HG03064 (cell line): ENCODE results near the gene SPTY2D1.

Experiments
- ATAC-seq: cut with Tn5 transposase; IDR thresholded peaks from one replicate; pipeline ENCODE4 v1.9.1; 2021; ENCODE audit warnings: low read depth; ENCODE audit not compliant: unreplicated experiment

SPTY2D1 gene

DNA sequence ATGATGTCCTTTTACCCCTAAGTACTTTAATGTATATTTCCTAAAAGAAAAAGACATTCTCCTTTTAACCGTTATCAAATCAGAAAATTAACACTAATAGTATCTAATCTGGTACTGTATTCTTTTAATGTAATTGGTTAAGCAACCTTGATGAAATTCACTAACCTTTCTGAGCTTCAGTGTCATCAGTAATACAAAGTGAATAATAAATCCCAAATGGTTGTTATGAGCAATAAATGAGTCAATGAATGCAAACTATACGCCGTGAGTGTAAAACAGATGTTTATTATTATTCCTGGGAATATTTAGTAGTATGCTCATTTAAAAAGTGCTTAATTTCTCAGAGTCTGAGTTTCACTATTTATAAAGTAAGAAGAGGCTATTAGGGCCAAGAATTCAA is 67.1 kb downstream of the SPTY2D1 start:
- no peak for ATAC-seq

GRCh38 chr11:18566406-18566805 is 67.7 kb downstream of the SPTY2D1 start:
- no peak for ATAC-seq

DNA sequence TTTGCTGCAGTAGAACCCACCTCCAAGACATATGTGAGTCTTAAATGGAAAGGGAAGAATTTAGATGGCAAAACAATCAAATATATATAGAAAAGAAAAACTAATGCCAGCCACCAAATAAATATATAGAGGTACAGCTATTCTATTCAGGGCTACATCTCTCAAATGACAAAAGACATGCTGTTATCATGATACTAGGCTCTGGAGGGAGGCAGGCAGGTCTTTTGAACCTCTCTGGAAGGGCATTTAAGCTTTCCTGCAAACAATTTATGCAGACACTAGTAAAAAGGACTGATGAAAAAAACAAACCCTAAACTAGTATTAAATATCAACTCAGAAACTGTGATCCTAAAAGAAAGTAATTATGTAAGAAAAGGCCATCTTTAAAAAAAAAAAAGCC is 70.0 kb downstream of the SPTY2D1 start:
- no peak for ATAC-seq

DNA sequence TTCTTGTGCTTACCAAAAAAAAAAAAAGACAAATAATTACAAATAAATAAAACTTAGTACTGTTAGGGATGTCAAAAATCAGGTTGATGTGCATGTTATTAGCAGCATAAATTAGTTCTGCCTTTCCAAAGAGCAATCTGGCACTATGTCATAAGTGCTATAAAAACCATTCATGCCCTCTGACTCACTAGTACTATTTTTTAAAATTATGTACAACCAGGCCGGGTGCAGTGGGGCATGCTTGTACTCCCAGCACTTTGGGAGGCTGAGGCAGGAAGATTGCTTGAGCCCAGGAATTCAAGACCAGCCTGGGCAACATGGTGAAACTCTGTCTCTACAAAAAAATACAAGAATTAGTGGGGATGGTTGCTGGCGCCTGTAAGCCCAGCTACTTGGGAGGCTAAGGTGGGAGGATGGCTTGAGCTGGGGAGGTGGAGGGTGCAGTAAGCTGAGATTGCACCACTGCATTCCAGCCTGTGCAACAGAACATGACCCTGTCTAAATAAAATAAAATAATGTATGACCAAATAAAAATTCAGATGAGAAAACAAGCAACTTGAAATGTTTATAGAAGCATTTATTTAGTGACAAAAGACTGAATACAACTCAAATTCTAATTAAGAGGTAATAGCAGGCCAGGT is 70.9 kb downstream of the SPTY2D1 start:
- no peak for ATAC-seq
